ENCODE data around the gene CIPC. TPM values are rescaled to one million over a fixed set of nuclear protein-coding genes. Genes with fewer than 3 reads are reported as not detected.

The CIPC gene
- total RNA-seq, 2 experiments from 2014 or later = 8.6 to 10.0 TPM

- Mint-ChIP-seq H3K9me3 (ENCODE audit: low read depth) (no peaks in the 10 kb centered on the region), H3K27me3 (peaks cover 68% of the 10 kb centered on the region), H3K4me1 (peaks cover 15% of the 10 kb centered on the region), H3K27ac (no peak within 1 kb of the TSS), H3K4me3 (no peak within 1 kb of the TSS), H3K36me3 (ENCODE audit: low read depth) (no peaks in the 10 kb centered on the region)
- ATAC-seq (peak; percentile 27), DNase-seq (peak; percentile 40)
- POLR2A ChIA-PET = no interaction called here
- intact Hi-C loops (cut with DNase I, micrococcal nuclease) = no loop called here
- CTCF ChIA-PET = interaction anchor here (1.1 to 2.3 kb wide), 3 partner anchors 14 to 212 kb away, joined by 3 to 12 read pairs (median 3); no protein-coding TSS in a partner anchor
Measured at GRCh38 chr14:77141214-77142004, 43.4 kb downstream of the CIPC start, which contains the start of gene ZDHHC22. TSS of gene ZDHHC22 (minus strand) at chr14:77141791. CDS start at chr14:77139738, 2,053 bp downstream.

GRCh38 chr14:77142005-77142800, 44.1 kb downstream of the CIPC start:
- no peak overlapping the region for H3K4me3 Mint-ChIP-seq
- POLR2A ChIA-PET = interaction anchor here (0.7 kb wide), 1 partner anchor 1261 kb away, joined by 3 read pairs; no protein-coding TSS in a partner anchor
- H3K27ac Mint-ChIP-seq = no peak overlapping the region
- ATAC-seq (no peak), DNase-seq (no peak)
- peaks cover 72% of the 10 kb centered on the region for H3K27me3 Mint-ChIP-seq
- H3K9me3 Mint-ChIP-seq (ENCODE audit: low read depth) = no peaks in the 10 kb centered on the region
- CTCF ChIA-PET = interaction anchor here (0.6 to 2.3 kb wide), 8 partner anchors 9 to 211 kb away, joined by 3 to 12 read pairs (median 4); no protein-coding TSS in a partner anchor
- no peaks in the 10 kb centered on the region for H3K36me3 Mint-ChIP-seq (ENCODE audit: low read depth)
- intact Hi-C loops (cut with DNase I, micrococcal nuclease) = no loop called here
- H3K4me1 Mint-ChIP-seq = peaks cover 15% of the 10 kb centered on the region

- CTCF ChIA-PET = interaction anchor here (0.8 to 2.3 kb wide), 7 partner anchors 8 to 173 kb away, joined by 3 to 12 read pairs (median 5); no protein-coding TSS in a partner anchor
- no peak overlapping the region for H3K27ac Mint-ChIP-seq
Measured at GRCh38 chr14:77143071-77143470, 45.0 kb downstream of the CIPC start.

DNA sequence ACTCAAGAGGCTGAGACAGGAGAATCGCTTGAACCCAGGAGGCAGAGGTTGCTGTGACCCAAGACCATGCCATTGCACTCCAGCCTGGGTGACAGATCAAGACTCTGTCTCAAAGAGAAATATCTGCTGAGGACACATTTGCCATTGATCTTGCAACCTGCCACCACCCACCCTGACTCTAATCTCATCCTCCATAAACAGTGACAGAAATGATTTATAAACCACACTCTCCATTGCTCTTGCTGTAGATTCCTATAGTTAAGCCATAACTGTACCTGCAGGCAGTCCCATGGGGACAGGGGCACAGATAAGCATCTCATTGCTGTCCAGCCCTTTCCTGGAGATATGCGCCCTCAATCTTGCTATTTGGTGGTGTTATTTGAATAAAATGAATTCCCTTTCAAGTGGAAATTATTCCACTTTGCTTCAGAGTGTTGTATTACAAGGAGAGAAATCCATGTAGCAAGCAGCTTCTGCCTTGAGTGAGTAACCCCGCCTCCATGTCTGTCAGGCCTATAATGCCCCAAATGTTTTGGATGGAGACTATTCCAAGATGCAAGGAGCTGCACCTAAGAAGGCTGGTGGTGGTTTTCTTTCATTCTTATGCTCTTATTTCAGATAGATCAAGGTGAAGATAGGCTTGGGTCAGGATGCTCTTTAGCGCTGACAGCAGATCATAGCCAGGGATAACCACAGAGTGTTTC, 46.5 kb downstream of the CIPC start:
- Mint-ChIP-seq H3K27me3 (peaks cover 63% of the 10 kb centered on the region), H3K9me3 (ENCODE audit: low read depth) (no peaks in the 10 kb centered on the region), H3K27ac (no peak overlapping the region), H3K4me3 (no peak overlapping the region), H3K36me3 (ENCODE audit: low read depth) (no peaks in the 10 kb centered on the region), H3K4me1 (peaks cover 9% of the 10 kb centered on the region)
- ATAC-seq (no peak), DNase-seq (no peak)
- POLR2A ChIA-PET = no interaction called here
- intact Hi-C loops (cut with DNase I, micrococcal nuclease) = no loop called here
- CTCF ChIA-PET = interaction anchor here (0.7 to 1.3 kb wide), 3 partner anchors 10 to 172 kb away, joined by 3 to 7 read pairs (median 3); no protein-coding TSS in a partner anchor

More at GRCh38 chr14:77143071-77143470, 45.0 kb downstream of the CIPC start:
- no peak for DNase-seq
- peaks cover 68% of the 10 kb centered on the region for H3K27me3 Mint-ChIP-seq
- intact Hi-C loops (cut with DNase I, micrococcal nuclease) = no loop called here
- POLR2A ChIA-PET = interaction anchor here (0.7 kb wide), 1 partner anchor 1262 kb away, joined by 3 read pairs; no protein-coding TSS in a partner anchor
- H3K4me3 Mint-ChIP-seq = no peak overlapping the region
- ATAC-seq = no peak
- H3K4me1 Mint-ChIP-seq = peaks cover 15% of the 10 kb centered on the region
- no peaks in the 10 kb centered on the region for H3K36me3 Mint-ChIP-seq (ENCODE audit: low read depth)
- no peaks in the 10 kb centered on the region for H3K9me3 Mint-ChIP-seq (ENCODE audit: low read depth)

DNA sequence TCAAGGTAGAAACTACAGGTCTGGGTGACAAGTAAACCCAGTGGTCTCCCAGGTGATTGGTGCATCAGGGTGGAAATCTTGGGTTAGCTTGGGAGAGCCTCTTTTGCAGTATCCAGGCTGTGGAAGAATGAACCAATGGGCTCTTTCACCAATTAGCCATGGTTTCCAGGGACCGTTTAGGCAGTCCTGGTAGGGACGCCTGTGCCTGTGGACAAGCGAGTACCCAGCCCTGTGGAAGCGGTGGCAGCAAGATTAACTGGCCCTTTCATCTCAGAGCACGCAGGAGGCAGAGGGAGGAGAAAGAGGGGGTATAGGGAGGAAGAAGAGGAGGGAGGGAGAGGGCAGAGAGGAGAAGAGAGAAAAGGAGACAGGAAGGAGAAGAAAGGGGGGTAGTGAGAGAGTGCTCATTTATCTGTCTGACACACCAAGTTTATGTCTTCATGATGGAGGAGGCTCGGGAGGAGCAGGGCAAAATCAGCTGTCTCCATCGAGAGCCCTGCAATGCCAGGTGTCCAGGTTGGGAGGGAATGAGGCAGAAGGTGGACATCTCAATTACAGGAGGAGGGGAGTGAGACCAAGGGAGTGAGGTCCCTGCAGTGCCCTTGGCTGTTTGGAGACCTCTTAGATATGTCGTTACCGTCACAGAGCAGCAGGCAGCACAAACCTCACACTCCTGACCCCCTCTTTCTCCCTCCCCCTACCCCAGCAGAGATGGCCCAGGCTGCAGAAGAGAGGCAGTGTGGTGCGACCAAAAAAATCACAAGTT, 48.1 kb downstream of the CIPC start:
- no peak for DNase-seq
- no peak for ATAC-seq
- intact Hi-C loops (cut with DNase I, micrococcal nuclease) = no loop called here
- ChIA-PET POLR2A (no interaction called here), CTCF (interaction anchor here (0.6 to 1.3 kb wide), 4 partner anchors 21 to 170 kb away, joined by 3 read pairs; no protein-coding TSS in a partner anchor)
- Mint-ChIP-seq H3K9me3 (ENCODE audit: low read depth) (no peaks in the 10 kb centered on the region), H3K36me3 (ENCODE audit: low read depth) (no peaks in the 10 kb centered on the region), H3K4me3 (no peak overlapping the region), H3K27me3 (peaks cover 53% of the 10 kb centered on the region), H3K4me1 (peaks cover 2% of the 10 kb centered on the region), H3K27ac (no peak overlapping the region)

GRCh38 chr14:77148510-77149231, 50.6 kb downstream of the CIPC start:
- Mint-ChIP-seq H3K27me3 (peaks cover 44% of the 10 kb centered on the region), H3K27ac (no peak overlapping the region), H3K36me3 (ENCODE audit: low read depth) (no peaks in the 10 kb centered on the region), H3K9me3 (ENCODE audit: low read depth) (no peaks in the 10 kb centered on the region), H3K4me1 (no peaks in the 10 kb centered on the region), H3K4me3 (no peak overlapping the region)
- intact Hi-C loops (cut with DNase I, micrococcal nuclease) = no loop called here
- CTCF ChIA-PET = interaction anchor here (0.5 to 6.0 kb wide), 15 partner anchors 9 to 345 kb away, joined by 3 to 73 read pairs (median 4); no protein-coding TSS in a partner anchor
- POLR2A ChIA-PET = interaction anchor here (0.6 kb wide), 1 partner anchor 16 kb away, joined by 3 read pairs; no protein-coding TSS in a partner anchor
- DNase-seq (no peak), ATAC-seq (no peak)

- POLR2A ChIA-PET = no interaction called here
- CTCF ChIA-PET = interaction anchor here (0.6 to 6.0 kb wide), 16 partner anchors 9 to 1177 kb away, joined by 3 to 73 read pairs (median 3); partner anchors contain the start of gene GSTZ1
- no peaks in the 10 kb centered on the region for H3K36me3 Mint-ChIP-seq (ENCODE audit: low read depth)
- intact Hi-C loops (cut with DNase I, micrococcal nuclease) = loop anchor here (5.0 kb wide), 2 partner anchors 61 to 151 kb away; no protein-coding TSS in a partner anchor
- H3K4me1 Mint-ChIP-seq = no peaks in the 10 kb centered on the region
- DNase-seq (peak; percentile 42), ATAC-seq (peak; percentile 47)
- H3K4me3 Mint-ChIP-seq = no peak overlapping the region
- H3K9me3 Mint-ChIP-seq (ENCODE audit: low read depth) = no peaks in the 10 kb centered on the region
- H3K27me3 Mint-ChIP-seq = peaks cover 42% of the 10 kb centered on the region
- H3K27ac Mint-ChIP-seq = no peak overlapping the region
Measured at GRCh38 chr14:77151245-77151644, 53.2 kb downstream of the CIPC start.

GRCh38 chr14:77151918-77152588, 54.0 kb downstream of the CIPC start:
- intact Hi-C loops (cut with DNase I, micrococcal nuclease) = loop anchor here (1.0 to 5.0 kb wide), 4 partner anchors 60 to 164 kb away; no protein-coding TSS in a partner anchor
- H3K4me1 Mint-ChIP-seq = no peaks in the 10 kb centered on the region
- H3K27ac Mint-ChIP-seq = no peak overlapping the region
- POLR2A ChIA-PET = no interaction called here
- CTCF ChIA-PET = interaction anchor here (0.6 to 6.0 kb wide), 22 partner anchors 10 to 1176 kb away, joined by 3 to 73 read pairs (median 4); partner anchors contain the start of gene GSTZ1
- H3K9me3 Mint-ChIP-seq (ENCODE audit: low read depth) = no peaks in the 10 kb centered on the region
- DNase-seq = no peak
- H3K36me3 Mint-ChIP-seq (ENCODE audit: low read depth) = no peaks in the 10 kb centered on the region
- peak; percentile 69 for ATAC-seq
- H3K4me3 Mint-ChIP-seq = no peak overlapping the region
- H3K27me3 Mint-ChIP-seq = peaks cover 34% of the 10 kb centered on the region

DNA sequence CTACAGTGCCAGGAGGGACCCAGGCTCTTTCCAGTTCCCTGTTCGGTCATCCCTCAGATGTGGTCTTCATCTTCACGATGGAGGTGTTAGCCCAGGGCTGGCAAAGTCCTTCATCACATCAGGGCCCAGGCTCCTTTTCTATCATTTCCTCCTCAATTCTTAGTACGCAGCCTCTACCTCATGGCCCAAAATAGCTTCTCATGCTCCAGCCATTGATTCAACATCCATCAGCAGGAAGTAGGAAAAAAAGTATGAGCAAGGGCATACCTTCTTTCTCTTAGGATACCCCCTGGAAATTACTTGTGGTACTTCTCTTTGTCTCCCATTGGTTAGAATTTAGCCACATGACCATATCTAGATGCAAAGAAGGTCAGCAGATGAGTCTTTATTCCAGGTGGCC, 55.7 kb downstream of the CIPC start:
- Mint-ChIP-seq H3K4me1 (no peaks in the 10 kb centered on the region), H3K4me3 (no peak overlapping the region), H3K27me3 (peaks cover 42% of the 10 kb centered on the region), H3K36me3 (ENCODE audit: low read depth) (no peaks in the 10 kb centered on the region), H3K9me3 (ENCODE audit: low read depth) (no peaks in the 10 kb centered on the region), H3K27ac (no peak overlapping the region)
- no peak for ATAC-seq
- intact Hi-C loops (cut with DNase I, micrococcal nuclease) = loop anchor here (5.0 kb wide), 2 partner anchors 58 to 148 kb away; no protein-coding TSS in a partner anchor
- ChIA-PET POLR2A (no interaction called here), CTCF (interaction anchor here (0.6 to 6.0 kb wide), 12 partner anchors 12 to 1533 kb away, joined by 3 to 73 read pairs (median 4); partner anchors contain the start of gene TMEM63C)
- no peak for DNase-seq

All from activated CD4-positive, alpha-beta T cell treated with anti-CD3 and anti-CD28 coated beads for 36 hours (primary cell).